Ascending aorta (tissue), 2 donors: ENCODE data around the gene JAM2. TPM values are rescaled to one million over a fixed set of nuclear protein-coding genes. Genes with fewer than 3 reads are reported as not detected.
A peak's percentile ranks its signal among the peaks of the same experiment; 100 is the strongest.

Source experiments
- DNase-seq, 2 donors: peaks; one replicate each; pipeline ENCODE4 v3.0.0-alpha.2; 2019; ENCODE audit warnings: low spot score in 2 of 2
- H3K27ac ChIP-seq, 2 donors: fragments of 200-600 bp; sonication (generic); one replicate each; pipeline ENCODE4 v1.5.1; 2016 to 2017; ENCODE audit warnings: mild to moderate bottlenecking in 1 of 2
- H3K27me3 ChIP-seq: fragments of 200-600 bp; sonication (generic); one replicate; pipeline ENCODE4 v1.5.1; 2017
- H3K36me3 ChIP-seq, 2 donors: fragments of 200-600 bp; sonication (generic); one replicate each; pipeline ENCODE4 v1.5.1; 2016
- H3K4me1 ChIP-seq, 2 donors: fragments of 200-600 bp; sonication (generic); one replicate each; pipeline ENCODE4 v1.5.1; 2016 to 2017; ENCODE audit warnings: mild to moderate bottlenecking in 1 of 2
- H3K4me3 ChIP-seq, 2 donors: fragments of 200-600 bp; sonication (generic); one replicate each; pipeline ENCODE4 v1.5.1; 2016 to 2017; ENCODE audit warnings: mild to moderate bottlenecking in 1 of 2
- H3K9me3 ChIP-seq, 2 donors: fragments of 200-600 bp; sonication (generic); one replicate each; pipeline ENCODE4 v1.5.1; 2016
- CTCF ChIP-seq, 3 experiments: fragments of 200-600 bp in 2 of 3; fragments of 450-650 bp in 1 of 3; sonication (generic) in 2 of 3; IDR thresholded peaks; one replicate each; pipeline ENCODE4 v1.5.1; 2016 to 2019; ENCODE audit warnings: antibody characterized with exemption in 3 of 3, mild to moderate bottlenecking in 1 of 3, moderate library complexity in 1 of 3
- intact Hi-C: fragments of 100-400 bp; cut with DNase I; formaldehyde crosslinking; loops from one replicate; pipeline ENCODE4 v1.15.1; 2023
- total RNA-seq: library from RNA; depleted of rRNA; stranded (reverse); fragments of >200 nt; gene quantifications from one replicate; pipeline ENCODE4 v1.1.0, GENCODE V29; 2016

Gene JAM2
- total RNA-seq, 1 donor from 2014 or later, result 54.1 TPM

- no peaks in the 10 kb centered on the region for H3K27me3 ChIP-seq
- intact Hi-C loops, result loop anchor here (5.0 kb wide), 1 partner anchor 47 kb away; no protein-coding TSS in a partner anchor
- peak overlapping the region; percentile 66 to 77 for H3K27ac ChIP-seq
- H3K9me3 ChIP-seq, result no peaks in the 10 kb centered on the region
- peaks cover 0 to 6% of the 10 kb centered on the region in 2 donors for H3K4me1 ChIP-seq
- peak in 1 of 2 donors; percentile 64 for DNase-seq
- H3K4me3 ChIP-seq, result peak overlapping the region; percentile 75 to 82
- TF ChIP-seq CTCF (IDR thresholded peaks at IDR 0.05), result no peak
- no peaks in the 10 kb centered on the region for H3K36me3 ChIP-seq
These were observed 1.3 kb downstream of the JAM2 start for GRCh38 chr21:25640202-25640942.

- Histone ChIP-seq H3K9me3 (no peaks in the 10 kb centered on the region), H3K36me3 (no peaks in the 10 kb centered on the region), H3K4me1 (peaks cover 0 to 6% of the 10 kb centered on the region in 2 donors), H3K27ac (no peak overlapping the region), H3K4me3 (peak overlapping the region; percentile 75 to 82), H3K27me3 (no peaks in the 10 kb centered on the region)
- TF ChIP-seq CTCF (IDR thresholded peaks at IDR 0.05), result no peak
- DNase-seq, result no peak
- intact Hi-C loops, result loop anchor here (5.0 kb wide), 1 partner anchor 46 kb away; no protein-coding TSS in a partner anchor
These were observed 1.9 kb downstream of the JAM2 start for GRCh38 chr21:25640943-25641292.

- intact Hi-C loops, result loop anchor here (5.0 kb wide), 1 partner anchor 44 kb away; no protein-coding TSS in a partner anchor
- TF ChIP-seq CTCF (IDR thresholded peaks at IDR 0.05), result no peak
- no peak overlapping the region for H3K27ac ChIP-seq
These were observed 4.4 kb downstream of the JAM2 start for GRCh38 chr21:25643486-25643885.

GRCh38 chr21:25646474-25646873 is 7.4 kb downstream of the JAM2 start:
- Histone ChIP-seq H3K36me3 (no peaks in the 10 kb centered on the region), H3K4me1 (no peaks in the 10 kb centered on the region), H3K4me3 (no peak overlapping the region), H3K9me3 (no peaks in the 10 kb centered on the region), H3K27ac (no peak overlapping the region), H3K27me3 (no peaks in the 10 kb centered on the region)
- DNase-seq, result no peak
- no peak for TF ChIP-seq CTCF (IDR thresholded peaks at IDR 0.05)
- intact Hi-C loops, result no loop called here

More at GRCh38 chr21:25643486-25643885, 4.4 kb downstream of the JAM2 start:
- H3K9me3 ChIP-seq, result no peaks in the 10 kb centered on the region
- H3K4me1 ChIP-seq, result peaks cover 0 to 3% of the 10 kb centered on the region in 2 donors
- DNase-seq, result no peak
- no peaks in the 10 kb centered on the region for H3K27me3 ChIP-seq
- H3K4me3 ChIP-seq, result no peak overlapping the region
- H3K36me3 ChIP-seq, result no peaks in the 10 kb centered on the region

GRCh38 chr21:25647647-25648046 is 8.6 kb downstream of the JAM2 start:
- H3K27me3 ChIP-seq, result no peaks in the 10 kb centered on the region
- TF ChIP-seq CTCF (IDR thresholded peaks at IDR 0.05), result no peak
- no peak overlapping the region for H3K4me3 ChIP-seq
- no peaks in the 10 kb centered on the region for H3K9me3 ChIP-seq
- no peaks in the 10 kb centered on the region for H3K4me1 ChIP-seq
- H3K36me3 ChIP-seq, result no peaks in the 10 kb centered on the region
- no peak for DNase-seq
- no peak overlapping the region for H3K27ac ChIP-seq
- intact Hi-C loops, result no loop called here
